Type B pancreatic cell (in vitro differentiated cells): ENCODE measurements around the gene PIK3C2A. TPM values are rescaled to one million over a fixed set of nuclear protein-coding genes. Genes with fewer than 3 reads are reported as not detected.

Experiments
- DNase-seq: peaks from one replicate; pipeline ENCODE4 v3.0.0; 2021; ENCODE audit warnings: mixed read lengths; ENCODE audit not compliant: unreplicated experiment; ENCODE audit errors: extremely low spot score
- H3K27ac Mint-ChIP-seq: 2 replicates; pipeline ENCODE4 v1.8.0; 2021; ENCODE audit warnings: mild to moderate bottlenecking, mixed read lengths
- H3K27me3 Mint-ChIP-seq: 2 replicates; pipeline ENCODE4 v1.8.0; 2021; ENCODE audit warnings: mixed read lengths
- H3K36me3 Mint-ChIP-seq: 2 replicates; pipeline ENCODE4 v1.8.0; 2021; ENCODE audit warnings: mixed read lengths
- H3K4me1 Mint-ChIP-seq: one replicate; pipeline ENCODE4 v1.8.0; 2021; ENCODE audit warnings: mixed read lengths; ENCODE audit not compliant: unreplicated experiment
- H3K4me3 Mint-ChIP-seq: 2 replicates; pipeline ENCODE4 v1.8.0; 2021; ENCODE audit warnings: mild to moderate bottlenecking, mixed read lengths
- H3K9me3 Mint-ChIP-seq: 2 replicates; pipeline ENCODE4 v1.8.0; 2021; ENCODE audit warnings: mixed read lengths
- CTCF ChIP-seq: fragments of 200-600 bp; sonication (generic); conservative IDR thresholded peaks from 2 replicates; pipeline ENCODE4 v1.5.0; 2021; ENCODE audit warnings: antibody characterized with exemption, mild to moderate bottlenecking
- total RNA-seq: library from RNA; stranded (reverse); gene quantifications from 2 replicates; pipeline ENCODE4 v1.2.1, GENCODE V29; 2021; ENCODE audit warnings: low replicate concordance

PIK3C2A gene
- total RNA-seq, 1 donor from 2014 or later = 79.2 TPM

- H3K4me1 Mint-ChIP-seq = peaks cover 24% of the 10 kb centered on the region
- peaks cover 13% of the 10 kb centered on the region for H3K36me3 Mint-ChIP-seq
- DNase-seq = no peak
- H3K27ac Mint-ChIP-seq = no peak overlapping the region
- no peaks in the 10 kb centered on the region for H3K9me3 Mint-ChIP-seq
- no peak overlapping the region for H3K4me3 Mint-ChIP-seq
- no peaks in the 10 kb centered on the region for H3K27me3 Mint-ChIP-seq
- no peak for TF ChIP-seq CTCF
Observed at GRCh38 chr11:17163291-17163690, 44.5 kb downstream of the PIK3C2A start.

GRCh38 chr11:17162376-17162775 is 45.4 kb downstream of the PIK3C2A start:
- H3K9me3 Mint-ChIP-seq = no peaks in the 10 kb centered on the region
- no peaks in the 10 kb centered on the region for H3K27me3 Mint-ChIP-seq
- peaks cover 24% of the 10 kb centered on the region for H3K4me1 Mint-ChIP-seq
- peak overlapping the region; percentile 49 for H3K27ac Mint-ChIP-seq
- peaks cover 8% of the 10 kb centered on the region for H3K36me3 Mint-ChIP-seq
- no peak for DNase-seq
- no peak for TF ChIP-seq CTCF
- no peak overlapping the region for H3K4me3 Mint-ChIP-seq

GRCh38 chr11:17161515-17161914 is 46.3 kb downstream of the PIK3C2A start:
- H3K27ac Mint-ChIP-seq = no peak overlapping the region

GRCh38 chr11:17159441-17159840 is 48.3 kb downstream of the PIK3C2A start:
- Mint-ChIP-seq H3K36me3 (peaks cover 16% of the 10 kb centered on the region), H3K4me1 (peaks cover 28% of the 10 kb centered on the region), H3K27ac (no peak overlapping the region), H3K4me3 (no peak overlapping the region), H3K27me3 (no peaks in the 10 kb centered on the region), H3K9me3 (no peaks in the 10 kb centered on the region)
- TF ChIP-seq CTCF = no peak
- no peak for DNase-seq

More at GRCh38 chr11:17161515-17161914, 46.3 kb downstream of the PIK3C2A start:
- no peaks in the 10 kb centered on the region for H3K9me3 Mint-ChIP-seq
- peaks cover 27% of the 10 kb centered on the region for H3K4me1 Mint-ChIP-seq
- no peak for TF ChIP-seq CTCF
- H3K36me3 Mint-ChIP-seq = peaks cover 8% of the 10 kb centered on the region
- no peak overlapping the region for H3K4me3 Mint-ChIP-seq
- no peaks in the 10 kb centered on the region for H3K27me3 Mint-ChIP-seq
- no peak for DNase-seq

Other genes starting within 250 kb of the PIK3C2A start
- 64.7 and 177 TPM in 2 replicates for gene PLEKHA7, start 193.6 kb downstream of the PIK3C2A start, total RNA-seq
- gene RPS13, start 130.3 kb downstream of the PIK3C2A start, total RNA-seq = 1,333 and 1,435 TPM in 2 replicates
- 54.2 and 58.0 TPM in 2 replicates for gene NUCB2, start 68.8 kb upstream of the PIK3C2A start, total RNA-seq
- gene NCR3LG1, start 143.8 kb upstream of the PIK3C2A start, total RNA-seq = 6.0 and 12.3 TPM in 2 replicates
- 18.6 and 25.4 TPM in 2 replicates for gene KCNJ11, start 180.7 kb upstream of the PIK3C2A start, total RNA-seq